GM13977 (cell line): Measurements from ENCODE around the gene DTNB.

Experiments used
- DNase-seq: peaks from one replicate; pipeline ENCODE4 v3.0.0; 2012; ENCODE audit warnings: low spot score
- CTCF ChIP-seq: IDR thresholded peaks from 2 replicates; pipeline ENCODE4 v1.5.1; 2012; ENCODE audit warnings: mild to moderate bottlenecking, control low read depth; ENCODE audit not compliant: insufficient read depth; ENCODE audit errors: extremely low read depth, missing control alignments
- in situ Hi-C: fragments of 300-500 bp; cut with MboI; formaldehyde crosslinking; loops from one replicate; pipeline ENCODE4 v1.12.0; 2022; ENCODE audit warnings: low sequenced_read_pairs, low pct_unique_long_range_greater_than_20kb, mixed read lengths, inconsistent platforms; ENCODE audit not compliant: unreplicated experiment

Gene DTNB

GRCh38 chr2:25365241-25365640 is 308.1 kb downstream of the DTNB start:
- in situ Hi-C loops = no loop called here
- no peak for DNase-seq
- no peak for TF ChIP-seq CTCF

DNA sequence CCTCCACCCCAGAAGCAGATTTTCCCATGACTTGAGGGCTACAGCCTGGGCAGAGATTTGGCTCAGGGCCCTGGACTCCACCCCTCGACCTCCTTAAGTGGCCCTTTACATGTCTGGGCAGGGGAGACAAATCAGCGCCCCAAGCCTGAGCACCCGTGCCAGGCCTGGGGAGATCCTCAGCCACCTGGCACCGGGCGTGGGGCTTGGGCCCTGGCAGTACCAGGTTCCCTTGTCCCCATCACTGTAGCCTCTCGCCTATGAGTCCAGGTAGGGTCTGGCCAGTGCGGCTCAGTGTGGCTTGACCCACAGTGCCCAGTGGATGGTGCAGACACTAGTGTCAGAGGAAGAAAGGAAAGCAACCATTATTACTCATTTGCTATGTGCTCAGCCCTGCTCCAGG is 309.6 kb downstream of the DTNB start:
- no peak for TF ChIP-seq CTCF
- in situ Hi-C loops = no loop called here
- DNase-seq = no peak

DNA sequence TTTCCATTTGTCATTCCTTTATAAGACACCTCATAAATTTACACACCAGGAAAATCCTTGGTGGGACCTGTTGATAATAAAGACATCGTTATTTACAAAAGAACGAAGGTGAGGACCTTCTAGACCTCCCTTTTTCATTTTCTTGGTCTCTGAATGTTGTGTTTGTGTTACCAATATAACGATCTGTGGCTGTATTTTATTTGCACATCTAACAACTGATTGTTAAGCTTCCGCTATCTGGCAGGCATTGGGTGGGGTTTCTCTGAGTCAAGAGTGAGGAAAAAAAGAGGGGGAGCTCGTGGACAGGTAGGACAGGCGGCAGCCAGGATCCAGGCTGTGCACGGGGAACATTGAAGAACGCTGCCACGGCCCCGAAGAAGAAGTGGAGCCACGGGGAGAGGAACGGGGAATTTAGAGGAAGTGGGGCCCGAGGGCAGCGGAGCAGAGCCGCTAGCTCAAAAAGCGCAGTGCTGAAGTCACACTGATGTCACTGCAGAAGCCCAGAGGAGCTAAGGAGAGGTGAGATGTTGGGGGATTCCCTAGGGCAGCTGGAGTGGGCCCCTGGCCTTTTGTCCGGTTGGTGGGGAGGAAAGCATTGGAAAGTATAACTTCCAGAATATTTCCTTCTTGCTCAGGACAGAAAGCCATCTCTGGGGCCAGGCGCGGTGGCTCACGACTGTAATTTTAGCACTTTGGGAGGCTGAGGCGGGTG is 310.8 kb downstream of the DTNB start:
- in situ Hi-C loops = no loop called here
- peak; percentile 88 for DNase-seq
- TF ChIP-seq CTCF = no peak

DNA sequence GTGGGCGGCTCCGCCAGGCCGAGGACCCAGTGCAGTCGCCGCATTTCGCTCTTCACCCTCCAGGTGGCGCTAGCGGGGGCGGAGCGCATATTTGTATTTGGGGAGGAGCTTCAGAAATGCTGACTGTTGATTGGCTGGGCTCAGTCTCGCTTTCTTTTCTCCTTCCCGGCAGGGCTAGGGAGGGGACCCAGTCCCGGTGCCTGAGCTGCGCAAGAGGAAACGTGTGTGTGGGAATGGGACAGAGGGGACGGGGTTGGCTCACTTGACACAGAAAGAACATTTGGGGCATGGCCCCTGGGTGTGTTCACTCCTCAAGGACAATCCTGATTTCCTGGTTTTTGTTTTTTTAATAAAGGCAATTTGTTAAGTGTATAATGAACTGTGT is 311.3 kb downstream of the DTNB start:
- TF ChIP-seq CTCF = peak; percentile 90
- in situ Hi-C loops = no loop called here
- DNase-seq = peak; percentile 91

DNA sequence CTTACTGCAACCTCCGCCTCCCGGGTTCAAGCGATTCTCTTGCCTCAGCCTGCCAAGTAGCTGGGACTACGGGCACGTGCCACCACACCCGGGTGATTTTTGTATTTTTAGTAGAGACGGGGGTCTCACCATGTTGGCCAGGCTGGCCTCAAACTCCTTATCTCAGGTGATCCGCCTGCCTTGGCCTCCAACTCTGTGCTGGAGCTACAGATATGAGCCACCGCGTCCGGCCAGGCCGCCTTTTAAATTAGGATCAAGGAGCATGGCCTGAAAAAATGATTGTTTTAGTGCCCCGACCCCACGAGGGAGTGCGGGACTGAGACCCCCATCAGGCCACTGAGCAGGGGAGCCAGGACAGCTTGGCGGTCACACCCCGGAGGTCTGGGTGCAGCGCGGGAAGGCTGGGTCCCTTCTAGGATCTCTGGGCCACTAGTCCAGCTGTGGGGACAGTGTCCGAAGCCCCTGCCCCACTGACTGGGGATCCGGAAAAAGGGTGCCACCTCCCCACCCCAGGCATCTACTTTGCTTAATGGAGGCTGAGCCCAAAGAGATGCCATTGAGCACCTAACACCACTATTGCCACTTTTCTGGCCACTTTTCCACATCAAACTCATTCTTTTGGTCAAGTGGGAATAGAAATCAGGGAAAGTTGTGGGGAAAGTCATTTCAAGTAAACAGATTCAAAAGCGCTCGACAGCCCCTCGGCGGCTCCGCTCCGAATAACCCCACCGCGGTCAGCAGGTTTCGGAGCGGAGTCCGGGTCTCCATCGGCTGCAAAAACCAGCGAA is 311.9 kb downstream of the DTNB start:
- in situ Hi-C loops = no loop called here
- TF ChIP-seq CTCF = no peak
- no peak for DNase-seq

DNA sequence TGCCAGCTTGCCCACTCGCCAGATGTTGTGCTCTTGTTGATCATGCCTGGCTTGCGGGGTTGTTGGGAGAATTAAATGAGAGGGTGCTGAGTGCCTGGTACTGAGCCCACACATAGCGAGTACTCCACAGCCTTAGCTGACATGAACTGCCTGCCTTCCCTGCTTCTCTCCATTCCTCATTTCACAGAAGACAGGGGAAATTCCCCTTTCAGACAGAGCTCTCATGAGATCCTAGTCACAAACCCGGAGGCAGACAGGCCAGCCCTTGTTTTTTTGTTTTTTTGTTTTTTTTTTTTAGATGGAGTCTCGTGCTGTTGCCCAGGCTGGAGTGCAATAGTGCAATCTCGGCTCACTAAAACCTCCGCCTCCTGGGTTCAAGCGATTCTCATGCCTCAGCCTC is 314.5 kb downstream of the DTNB start:
- no peak for DNase-seq
- no peak for TF ChIP-seq CTCF
- in situ Hi-C loops = no loop called here
